Dendritic cell treated with granulocyte-macrophage colony-stimulating factor and Interleukin-4, amounts not matched to agents 40 ng/mL and 50 ng/mL, for 4 days (primary cell): Measurements from ENCODE around the gene ROBO1.

Experiments
- H3K27ac Mint-ChIP-seq: one replicate; pipeline ENCODE4 v1.8.0; 2022; ENCODE audit warnings: mild to moderate bottlenecking, mixed read lengths
- H3K27me3 Mint-ChIP-seq: one replicate; pipeline ENCODE4 v1.8.0; 2022; ENCODE audit warnings: mild to moderate bottlenecking, mixed read lengths
- H3K36me3 Mint-ChIP-seq: one replicate; pipeline ENCODE4 v1.8.0; 2022; ENCODE audit warnings: low read depth, mixed read lengths
- H3K4me1 Mint-ChIP-seq: one replicate; pipeline ENCODE4 v1.8.0; 2022; ENCODE audit warnings: low read depth, mixed read lengths
- H3K4me3 Mint-ChIP-seq: one replicate; pipeline ENCODE4 v1.8.0; 2022; ENCODE audit warnings: mild to moderate bottlenecking, moderate library complexity, mixed read lengths
- H3K9me3 Mint-ChIP-seq: one replicate; pipeline ENCODE4 v1.8.0; 2022; ENCODE audit warnings: mixed read lengths
- intact Hi-C: fragments of 100-400 bp; cut with micrococcal nuclease; formaldehyde crosslinking; loops from one replicate; pipeline ENCODE4 v1.15.0; 2022

ROBO1 gene

GRCh38 chr3:78992400-78992799, 775.4 kb downstream of the ROBO1 start:
- no peaks in the 10 kb centered on the region for H3K27me3 Mint-ChIP-seq
- intact Hi-C loops, result no loop called here
- H3K36me3 Mint-ChIP-seq, result no peaks in the 10 kb centered on the region

GRCh38 chr3:78991656-78992055, 776.1 kb downstream of the ROBO1 start:
- no peak overlapping the region for H3K27ac Mint-ChIP-seq
- H3K36me3 Mint-ChIP-seq, result no peaks in the 10 kb centered on the region
- H3K9me3 Mint-ChIP-seq, result peaks cover 9% of the 10 kb centered on the region
- H3K4me3 Mint-ChIP-seq, result no peak overlapping the region
- H3K27me3 Mint-ChIP-seq, result no peaks in the 10 kb centered on the region
- H3K4me1 Mint-ChIP-seq, result no peaks in the 10 kb centered on the region
- intact Hi-C loops, result no loop called here

More at GRCh38 chr3:78992400-78992799, 775.4 kb downstream of the ROBO1 start:
- Mint-ChIP-seq H3K4me3 (no peak overlapping the region), H3K27ac (no peak overlapping the region), H3K9me3 (peaks cover 9% of the 10 kb centered on the region), H3K4me1 (no peaks in the 10 kb centered on the region)

- no peaks in the 10 kb centered on the region for H3K36me3 Mint-ChIP-seq
- no peak overlapping the region for H3K4me3 Mint-ChIP-seq
- intact Hi-C loops, result no loop called here
- peaks cover 2% of the 10 kb centered on the region for H3K9me3 Mint-ChIP-seq
- H3K4me1 Mint-ChIP-seq, result no peaks in the 10 kb centered on the region
- H3K27ac Mint-ChIP-seq, result no peak overlapping the region
- H3K27me3 Mint-ChIP-seq, result no peaks in the 10 kb centered on the region
Observed at GRCh38 chr3:78990156-78990555, 777.6 kb downstream of the ROBO1 start.

GRCh38 chr3:78988324-78988723, 779.5 kb downstream of the ROBO1 start:
- no peaks in the 10 kb centered on the region for H3K9me3 Mint-ChIP-seq
- no peak overlapping the region for H3K4me3 Mint-ChIP-seq
- no peak overlapping the region for H3K27ac Mint-ChIP-seq
- no peaks in the 10 kb centered on the region for H3K27me3 Mint-ChIP-seq
- H3K4me1 Mint-ChIP-seq, result no peaks in the 10 kb centered on the region
- intact Hi-C loops, result no loop called here
- H3K36me3 Mint-ChIP-seq, result no peaks in the 10 kb centered on the region

GRCh38 chr3:78986416-78987101, 781.2 kb downstream of the ROBO1 start:
- Mint-ChIP-seq H3K36me3 (no peaks in the 10 kb centered on the region), H3K4me1 (no peaks in the 10 kb centered on the region), H3K9me3 (no peaks in the 10 kb centered on the region), H3K27ac (no peak overlapping the region), H3K27me3 (no peaks in the 10 kb centered on the region), H3K4me3 (no peak overlapping the region)
- intact Hi-C loops, result no loop called here

- H3K27ac Mint-ChIP-seq, result no peak overlapping the region
- H3K36me3 Mint-ChIP-seq, result no peaks in the 10 kb centered on the region
- intact Hi-C loops, result no loop called here
Observed at GRCh38 chr3:78985981-78986380, 781.8 kb downstream of the ROBO1 start.

GRCh38 chr3:78979028-78979427, 788.8 kb downstream of the ROBO1 start:
- Mint-ChIP-seq H3K4me3 (no peak overlapping the region), H3K9me3 (no peaks in the 10 kb centered on the region), H3K27ac (no peak overlapping the region), H3K27me3 (no peaks in the 10 kb centered on the region), H3K36me3 (no peaks in the 10 kb centered on the region), H3K4me1 (no peaks in the 10 kb centered on the region)
- intact Hi-C loops, result no loop called here

More at GRCh38 chr3:78985981-78986380, 781.8 kb downstream of the ROBO1 start:
- Mint-ChIP-seq H3K27me3 (no peaks in the 10 kb centered on the region), H3K4me1 (no peaks in the 10 kb centered on the region), H3K4me3 (no peak overlapping the region), H3K9me3 (no peaks in the 10 kb centered on the region)

GRCh38 chr3:78978037-78978436, 789.8 kb downstream of the ROBO1 start:
- Mint-ChIP-seq H3K27ac (no peak overlapping the region), H3K27me3 (no peaks in the 10 kb centered on the region), H3K36me3 (no peaks in the 10 kb centered on the region), H3K4me3 (no peak overlapping the region), H3K4me1 (no peaks in the 10 kb centered on the region), H3K9me3 (no peaks in the 10 kb centered on the region)
- intact Hi-C loops, result no loop called here

GRCh38 chr3:78977073-78977472, 790.7 kb downstream of the ROBO1 start:
- no peak overlapping the region for H3K4me3 Mint-ChIP-seq
- H3K9me3 Mint-ChIP-seq, result no peaks in the 10 kb centered on the region
- H3K27me3 Mint-ChIP-seq, result no peaks in the 10 kb centered on the region
- no peaks in the 10 kb centered on the region for H3K36me3 Mint-ChIP-seq
- H3K27ac Mint-ChIP-seq, result no peak overlapping the region
- intact Hi-C loops, result no loop called here
- no peaks in the 10 kb centered on the region for H3K4me1 Mint-ChIP-seq

GRCh38 chr3:78976200-78976599, 791.6 kb downstream of the ROBO1 start:
- Mint-ChIP-seq H3K36me3 (no peaks in the 10 kb centered on the region), H3K27me3 (no peaks in the 10 kb centered on the region), H3K9me3 (no peaks in the 10 kb centered on the region), H3K4me1 (no peaks in the 10 kb centered on the region), H3K27ac (no peak overlapping the region), H3K4me3 (no peak overlapping the region)
- intact Hi-C loops, result no loop called here

GRCh38 chr3:78974181-78974790, 793.5 kb downstream of the ROBO1 start:
- intact Hi-C loops, result no loop called here
- no peak overlapping the region for H3K27ac Mint-ChIP-seq
- H3K9me3 Mint-ChIP-seq, result no peaks in the 10 kb centered on the region
- H3K27me3 Mint-ChIP-seq, result no peaks in the 10 kb centered on the region
- H3K4me3 Mint-ChIP-seq, result no peak overlapping the region
- no peaks in the 10 kb centered on the region for H3K36me3 Mint-ChIP-seq
- no peaks in the 10 kb centered on the region for H3K4me1 Mint-ChIP-seq

- H3K9me3 Mint-ChIP-seq, result no peaks in the 10 kb centered on the region
- intact Hi-C loops, result no loop called here
- H3K4me3 Mint-ChIP-seq, result no peak overlapping the region
Observed at GRCh38 chr3:78972617-78973301, 795.0 kb downstream of the ROBO1 start.

GRCh38 chr3:78970656-78971055, 797.1 kb downstream of the ROBO1 start:
- Mint-ChIP-seq H3K9me3 (no peaks in the 10 kb centered on the region), H3K27me3 (no peaks in the 10 kb centered on the region), H3K36me3 (no peaks in the 10 kb centered on the region), H3K27ac (no peak overlapping the region), H3K4me1 (no peaks in the 10 kb centered on the region), H3K4me3 (no peak overlapping the region)
- intact Hi-C loops, result no loop called here

More at GRCh38 chr3:78972617-78973301, 795.0 kb downstream of the ROBO1 start:
- H3K4me1 Mint-ChIP-seq, result no peaks in the 10 kb centered on the region
- H3K27me3 Mint-ChIP-seq, result no peaks in the 10 kb centered on the region
- no peaks in the 10 kb centered on the region for H3K36me3 Mint-ChIP-seq
- H3K27ac Mint-ChIP-seq, result no peak overlapping the region

GRCh38 chr3:78969483-78969882, 798.3 kb downstream of the ROBO1 start:
- Mint-ChIP-seq H3K27ac (no peak overlapping the region), H3K36me3 (no peaks in the 10 kb centered on the region), H3K4me1 (no peaks in the 10 kb centered on the region), H3K4me3 (no peak overlapping the region), H3K9me3 (no peaks in the 10 kb centered on the region), H3K27me3 (no peaks in the 10 kb centered on the region)
- intact Hi-C loops, result no loop called here
